Retina (tissue), 1 donor: ENCODE measurements around the gene MKNK2.
"Not testable (repeated sequence)": the region's sequence is repeated elsewhere in the genome, so short reads cannot be mapped to it uniquely, and the experiment has no call there.

Experiments used
- DNase-seq: peaks from one replicate; pipeline ENCODE4 v3.0.0-alpha.2; 2016

The MKNK2 gene

GRCh38 chr19:1989513-1990229 lies 61.4 kb downstream of the MKNK2 start:
- DNase-seq = no peak

- DNase-seq = not testable (repeated sequence)
These were observed 62.6 kb downstream of the MKNK2 start for GRCh38 chr19:1988464-1988863.
